OCI-LY7 (cell line): ENCODE results near the gene NUDT21.

Experiments used
- EZH2phosphoT487 ChIP-seq: fragments of 200-600 bp; sonication (generic); IDR thresholded peaks from 2 replicates; pipeline ENCODE4 v1.6.1; 2018; ENCODE audit warnings: low read depth, borderline replicate concordance, mild to moderate bottlenecking, mixed run types, antibody characterized with exemption, low read length, moderate library complexity, mixed read lengths
- TF ChIP-seq, protein P1 (sequence below): fragments of 200-600 bp; sonication (generic); conservative IDR thresholded peaks from 2 replicates; pipeline ENCODE4 v1.5.1; 2014; ENCODE audit warnings: mild to moderate bottlenecking, antibody characterized with exemption, low read length, moderate library complexity, mixed read lengths

GRCh38 chr16:56491657-56492261 lies 40.6 kb upstream of the NUDT21 start:
- TF ChIP-seq, protein P1, sequence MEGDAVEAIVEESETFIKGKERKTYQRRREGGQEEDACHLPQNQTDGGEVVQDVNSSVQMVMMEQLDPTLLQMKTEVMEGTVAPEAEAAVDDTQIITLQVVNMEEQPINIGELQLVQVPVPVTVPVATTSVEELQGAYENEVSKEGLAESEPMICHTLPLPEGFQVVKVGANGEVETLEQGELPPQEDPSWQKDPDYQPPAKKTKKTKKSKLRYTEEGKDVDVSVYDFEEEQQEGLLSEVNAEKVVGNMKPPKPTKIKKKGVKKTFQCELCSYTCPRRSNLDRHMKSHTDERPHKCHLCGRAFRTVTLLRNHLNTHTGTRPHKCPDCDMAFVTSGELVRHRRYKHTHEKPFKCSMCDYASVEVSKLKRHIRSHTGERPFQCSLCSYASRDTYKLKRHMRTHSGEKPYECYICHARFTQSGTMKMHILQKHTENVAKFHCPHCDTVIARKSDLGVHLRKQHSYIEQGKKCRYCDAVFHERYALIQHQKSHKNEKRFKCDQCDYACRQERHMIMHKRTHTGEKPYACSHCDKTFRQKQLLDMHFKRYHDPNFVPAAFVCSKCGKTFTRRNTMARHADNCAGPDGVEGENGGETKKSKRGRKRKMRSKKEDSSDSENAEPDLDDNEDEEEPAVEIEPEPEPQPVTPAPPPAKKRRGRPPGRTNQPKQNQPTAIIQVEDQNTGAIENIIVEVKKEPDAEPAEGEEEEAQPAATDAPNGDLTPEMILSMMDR, result no peak
- TF ChIP-seq EZH2phosphoT487, result no peak
